Thyroid gland (tissue), 4 donors: ENCODE data around the gene SLC25A1.

Source experiments
- CTCF ChIP-seq, 6 experiments: fragments of 200-600 bp in 3 of 6; fragments of 450-650 bp in 3 of 6; sonication (generic) in 3 of 6; IDR thresholded peaks; one replicate each; pipeline ENCODE4 v1.5.1; 2016 to 2019; ENCODE audit warnings: antibody characterized with exemption in 6 of 6, mild to moderate bottlenecking in 2 of 6, inconsistent platforms in 1 of 6, moderate library complexity in 1 of 6
- POLR2A ChIP-seq, 2 donors: fragments of 450-650 bp; IDR thresholded peaks; one replicate each; pipeline ENCODE4 v1.6.1; 2017; ENCODE audit warnings: antibody characterized with exemption in 2 of 2, mild to moderate bottlenecking in 2 of 2, moderate library complexity in 1 of 2

- TF ChIP-seq CTCF (IDR thresholded peaks at IDR 0.05) (no peak), POLR2A (IDR thresholded peaks at IDR 0.05) (no peak)
Measured at GRCh38 chr22:19126309-19127273, 51.9 kb downstream of the SLC25A1 start.
